ENCODE results near the gene PEMT. TPM values are rescaled to one million over a fixed set of nuclear protein-coding genes. Genes with fewer than 3 reads are reported as not detected.

Gene PEMT
- total RNA-seq, 1 experiment from 2014 or later = 53.1 TPM

DNA sequence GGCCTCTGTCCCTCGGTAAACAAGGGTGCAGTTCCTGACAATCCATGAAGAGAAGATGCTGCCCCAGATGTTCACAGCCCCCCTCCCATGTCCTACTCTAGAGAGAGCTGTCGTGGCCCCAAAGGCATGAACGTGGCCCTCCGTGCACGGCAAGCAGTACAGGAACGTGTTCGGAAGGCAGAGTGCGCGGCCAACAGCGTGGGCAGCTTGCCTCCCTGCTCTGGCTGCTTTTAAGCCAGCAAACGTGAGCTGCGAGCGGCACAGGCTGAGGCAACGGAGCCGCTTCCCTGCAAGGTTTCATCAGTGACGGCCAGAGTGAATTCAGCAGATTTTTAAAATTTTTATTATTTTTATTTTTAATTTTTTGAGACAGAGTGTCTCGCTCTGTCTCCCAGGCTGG, 37.2 kb downstream of the PEMT start:
- H3K27ac Mint-ChIP-seq = peak overlapping the region; percentile 91
- ChIA-PET POLR2A (no interaction called here), CTCF (interaction anchor here (0.7 to 1.1 kb wide), 3 partner anchors 57 to 59 kb away, joined by 3 to 4 read pairs (median 3); no protein-coding TSS in a partner anchor)
- peaks cover 10% of the 10 kb centered on the region for H3K4me1 Mint-ChIP-seq
- H3K9me3 Mint-ChIP-seq = no peaks in the 10 kb centered on the region
- no peaks in the 10 kb centered on the region for H3K27me3 Mint-ChIP-seq (ENCODE audit: low read depth)
- H3K36me3 Mint-ChIP-seq = no peaks in the 10 kb centered on the region
- ATAC-seq (no peak), DNase-seq (ENCODE audit: low spot score) (no peak)
- TF ChIP-seq TCF7 (CRISPR knock-in tag; IDR thresholded peaks at IDR 0.05; ENCODE audit: low read depth) (no peak), MXD4 (CRISPR knock-in tag; IDR thresholded peaks at IDR 0.05; ENCODE audit: borderline replicate concordance) (no peak), ZNF423 (CRISPR knock-in tag; IDR thresholded peaks at IDR 0.05) (no peak), TEAD1 (CRISPR knock-in tag; IDR thresholded peaks at IDR 0.05) (no peak), ZNF396 (CRISPR knock-in tag; IDR thresholded peaks at IDR 0.05; ENCODE audit: borderline replicate concordance) (no peak), NR3C1 (CRISPR knock-in tag; conservative IDR thresholded peaks at IDR 0.05; ENCODE audit: low read depth) (no peak), FOXJ3 (CRISPR knock-in tag; IDR thresholded peaks at IDR 0.05; ENCODE audit: borderline replicate concordance) (no peak)
- TF ChIP-seq, protein P1, sequence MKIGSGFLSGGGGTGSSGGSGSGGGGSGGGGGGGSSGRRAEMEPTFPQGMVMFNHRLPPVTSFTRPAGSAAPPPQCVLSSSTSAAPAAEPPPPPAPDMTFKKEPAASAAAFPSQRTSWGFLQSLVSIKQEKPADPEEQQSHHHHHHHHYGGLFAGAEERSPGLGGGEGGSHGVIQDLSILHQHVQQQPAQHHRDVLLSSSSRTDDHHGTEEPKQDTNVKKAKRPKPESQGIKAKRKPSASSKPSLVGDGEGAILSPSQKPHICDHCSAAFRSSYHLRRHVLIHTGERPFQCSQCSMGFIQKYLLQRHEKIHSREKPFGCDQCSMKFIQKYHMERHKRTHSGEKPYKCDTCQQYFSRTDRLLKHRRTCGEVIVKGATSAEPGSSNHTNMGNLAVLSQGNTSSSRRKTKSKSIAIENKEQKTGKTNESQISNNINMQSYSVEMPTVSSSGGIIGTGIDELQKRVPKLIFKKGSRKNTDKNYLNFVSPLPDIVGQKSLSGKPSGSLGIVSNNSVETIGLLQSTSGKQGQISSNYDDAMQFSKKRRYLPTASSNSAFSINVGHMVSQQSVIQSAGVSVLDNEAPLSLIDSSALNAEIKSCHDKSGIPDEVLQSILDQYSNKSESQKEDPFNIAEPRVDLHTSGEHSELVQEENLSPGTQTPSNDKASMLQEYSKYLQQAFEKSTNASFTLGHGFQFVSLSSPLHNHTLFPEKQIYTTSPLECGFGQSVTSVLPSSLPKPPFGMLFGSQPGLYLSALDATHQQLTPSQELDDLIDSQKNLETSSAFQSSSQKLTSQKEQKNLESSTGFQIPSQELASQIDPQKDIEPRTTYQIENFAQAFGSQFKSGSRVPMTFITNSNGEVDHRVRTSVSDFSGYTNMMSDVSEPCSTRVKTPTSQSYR (CRISPR knock-in tag; IDR thresholded peaks at IDR 0.05) = no peak
- H3K4me3 Mint-ChIP-seq = no peak overlapping the region

- Mint-ChIP-seq H3K9me3 (no peaks in the 10 kb centered on the region), H3K4me1 (peaks cover 10% of the 10 kb centered on the region), H3K27ac (peak overlapping the region; percentile 78; the same call in 1 of the 2 replicates), H3K27me3 (ENCODE audit: low read depth) (no peaks in the 10 kb centered on the region), H3K4me3 (no peak overlapping the region), H3K36me3 (no peaks in the 10 kb centered on the region)
- ChIA-PET POLR2A (interaction anchor here (0.6 kb wide), 1 partner anchor 35 kb away, joined by 6 read pairs; no protein-coding TSS in a partner anchor), CTCF (interaction anchor here (0.7 kb wide), 2 partner anchors 15 to 56 kb away, joined by 3 read pairs; no protein-coding TSS in a partner anchor)
- no peak for ATAC-seq
- TF ChIP-seq NFATC4 (CRISPR knock-in tag; IDR thresholded peaks at IDR 0.05) = no peak
- no peak for TF ChIP-seq PRRX2 (CRISPR knock-in tag; IDR thresholded peaks at IDR 0.05)
- TF ChIP-seq, protein P2, sequence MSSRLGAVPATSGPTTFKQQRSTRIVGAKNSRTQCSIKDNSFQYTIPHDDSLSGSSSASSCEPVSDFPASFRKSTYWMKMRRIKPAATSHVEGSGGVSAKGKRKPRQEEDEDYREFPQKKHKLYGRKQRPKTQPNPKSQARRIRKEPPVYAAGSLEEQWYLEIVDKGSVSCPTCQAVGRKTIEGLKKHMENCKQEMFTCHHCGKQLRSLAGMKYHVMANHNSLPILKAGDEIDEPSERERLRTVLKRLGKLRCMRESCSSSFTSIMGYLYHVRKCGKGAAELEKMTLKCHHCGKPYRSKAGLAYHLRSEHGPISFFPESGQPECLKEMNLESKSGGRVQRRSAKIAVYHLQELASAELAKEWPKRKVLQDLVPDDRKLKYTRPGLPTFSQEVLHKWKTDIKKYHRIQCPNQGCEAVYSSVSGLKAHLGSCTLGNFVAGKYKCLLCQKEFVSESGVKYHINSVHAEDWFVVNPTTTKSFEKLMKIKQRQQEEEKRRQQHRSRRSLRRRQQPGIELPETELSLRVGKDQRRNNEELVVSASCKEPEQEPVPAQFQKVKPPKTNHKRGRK (CRISPR knock-in tag; IDR thresholded peaks at IDR 0.05; ENCODE audit: borderline replicate concordance) = no peak
- TF ChIP-seq JUN (CRISPR knock-in tag; IDR thresholded peaks at IDR 0.05) = no peak
- TF ChIP-seq, protein P3, sequence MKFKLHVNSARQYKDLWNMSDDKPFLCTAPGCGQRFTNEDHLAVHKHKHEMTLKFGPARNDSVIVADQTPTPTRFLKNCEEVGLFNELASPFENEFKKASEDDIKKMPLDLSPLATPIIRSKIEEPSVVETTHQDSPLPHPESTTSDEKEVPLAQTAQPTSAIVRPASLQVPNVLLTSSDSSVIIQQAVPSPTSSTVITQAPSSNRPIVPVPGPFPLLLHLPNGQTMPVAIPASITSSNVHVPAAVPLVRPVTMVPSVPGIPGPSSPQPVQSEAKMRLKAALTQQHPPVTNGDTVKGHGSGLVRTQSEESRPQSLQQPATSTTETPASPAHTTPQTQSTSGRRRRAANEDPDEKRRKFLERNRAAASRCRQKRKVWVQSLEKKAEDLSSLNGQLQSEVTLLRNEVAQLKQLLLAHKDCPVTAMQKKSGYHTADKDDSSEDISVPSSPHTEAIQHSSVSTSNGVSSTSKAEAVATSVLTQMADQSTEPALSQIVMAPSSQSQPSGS (CRISPR knock-in tag; IDR thresholded peaks at IDR 0.05; ENCODE audit: borderline replicate concordance, low read depth) = no peak
- TF ChIP-seq CBFB (CRISPR knock-in tag; IDR thresholded peaks at IDR 0.05; ENCODE audit: low read depth) = no peak
- no peak for TF ChIP-seq MXD4 (CRISPR knock-in tag; IDR thresholded peaks at IDR 0.05; ENCODE audit: borderline replicate concordance)
- TF ChIP-seq IRF2 (CRISPR knock-in tag; IDR thresholded peaks at IDR 0.05; ENCODE audit: borderline replicate concordance, low read depth) = no peak
- no peak for TF ChIP-seq JAZF1 (CRISPR knock-in tag; IDR thresholded peaks at IDR 0.05)
- TF ChIP-seq E2F4 (CRISPR knock-in tag; IDR thresholded peaks at IDR 0.05; ENCODE audit: borderline replicate concordance, low read depth) = no peak
- TF ChIP-seq ZNF423 (CRISPR knock-in tag; IDR thresholded peaks at IDR 0.05) = no peak
- TF ChIP-seq, protein P4, sequence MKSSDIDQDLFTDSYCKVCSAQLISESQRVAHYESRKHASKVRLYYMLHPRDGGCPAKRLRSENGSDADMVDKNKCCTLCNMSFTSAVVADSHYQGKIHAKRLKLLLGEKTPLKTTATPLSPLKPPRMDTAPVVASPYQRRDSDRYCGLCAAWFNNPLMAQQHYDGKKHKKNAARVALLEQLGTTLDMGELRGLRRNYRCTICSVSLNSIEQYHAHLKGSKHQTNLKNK (CRISPR knock-in tag; IDR thresholded peaks at IDR 0.05) = no peak
- TF ChIP-seq, protein P5, sequence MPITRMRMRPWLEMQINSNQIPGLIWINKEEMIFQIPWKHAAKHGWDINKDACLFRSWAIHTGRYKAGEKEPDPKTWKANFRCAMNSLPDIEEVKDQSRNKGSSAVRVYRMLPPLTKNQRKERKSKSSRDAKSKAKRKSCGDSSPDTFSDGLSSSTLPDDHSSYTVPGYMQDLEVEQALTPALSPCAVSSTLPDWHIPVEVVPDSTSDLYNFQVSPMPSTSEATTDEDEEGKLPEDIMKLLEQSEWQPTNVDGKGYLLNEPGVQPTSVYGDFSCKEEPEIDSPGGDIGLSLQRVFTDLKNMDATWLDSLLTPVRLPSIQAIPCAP (CRISPR knock-in tag; IDR thresholded peaks at IDR 0.05) = no peak
- TF ChIP-seq NR1H2 (CRISPR knock-in tag; IDR thresholded peaks at IDR 0.05) = no peak
- no peak for DNase-seq (ENCODE audit: low spot score)
These were observed 38.0 kb downstream of the PEMT start for GRCh38 chr17:17553217-17554195.

Measured in WTC11 (cell line).